Effector CD8-positive, alpha-beta T cell (primary cell): ENCODE data around the gene SLC25A19.

ENCODE experiments used
- DNase-seq: peaks from one replicate; lab custom pipeline; 2025; lab: John Stamatoyannopoulos, UW

SLC25A19 gene

DNA sequence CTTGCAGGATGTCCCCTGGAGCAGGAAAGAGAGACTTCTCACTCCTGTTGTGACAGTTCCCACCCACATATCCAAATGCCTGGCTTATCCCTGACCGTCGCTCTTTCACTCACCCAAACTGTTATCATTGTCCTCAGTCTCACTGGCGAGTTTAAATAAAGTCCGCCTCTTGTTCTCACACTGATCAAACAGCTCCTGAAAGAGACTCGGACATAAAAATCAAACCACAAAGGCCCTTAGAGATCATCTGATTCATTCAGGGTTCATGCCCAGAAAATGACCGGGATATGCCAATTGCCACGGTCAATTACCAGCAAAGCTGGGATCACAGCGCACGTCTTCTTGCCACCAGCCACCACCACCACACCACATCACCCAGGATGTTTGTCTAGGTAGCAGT, 47.7 kb downstream of the SLC25A19 start:
- DNase-seq = no peak

- no peak for DNase-seq
Measured at GRCh38 chr17:75241143-75241430, 48.1 kb downstream of the SLC25A19 start.

GRCh38 chr17:75240394-75241142, 48.7 kb downstream of the SLC25A19 start:
- DNase-seq = peak; percentile 1

DNA sequence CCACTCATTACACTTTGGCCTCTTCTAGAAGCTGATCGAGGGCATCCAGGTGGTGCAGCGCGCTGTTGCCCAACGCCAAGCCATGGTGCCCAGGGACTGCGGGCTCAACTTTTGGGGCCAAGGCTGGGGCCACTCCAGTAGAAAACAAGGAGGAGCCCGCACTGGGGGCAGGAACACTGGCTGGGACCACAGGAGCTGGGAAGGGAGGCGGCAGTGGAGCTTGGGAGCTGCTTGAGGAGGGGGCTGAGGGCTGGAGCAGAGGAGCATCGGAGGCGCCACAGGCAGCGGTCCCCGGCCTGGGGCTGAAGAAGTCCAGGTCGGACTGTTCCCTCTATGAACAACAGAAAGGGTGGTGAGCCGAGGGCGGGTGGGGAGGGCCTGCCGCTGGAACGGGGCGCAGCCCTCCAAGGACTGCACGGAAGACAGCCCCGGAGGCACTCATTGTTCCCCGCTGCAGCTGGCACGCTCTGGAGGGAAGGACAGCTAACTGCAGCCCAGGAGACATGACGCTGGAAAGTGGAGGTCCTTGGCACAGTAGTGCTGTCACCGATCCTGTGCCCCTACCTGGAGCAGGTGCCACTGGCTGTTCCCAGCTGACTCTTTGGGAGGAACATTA, 49.3 kb downstream of the SLC25A19 start:
- DNase-seq = no peak

- DNase-seq = no peak
Measured at GRCh38 chr17:75239214-75239613, 50.0 kb downstream of the SLC25A19 start.

GRCh38 chr17:75238684-75239191, 50.5 kb downstream of the SLC25A19 start:
- DNase-seq = peak; percentile 27

DNA sequence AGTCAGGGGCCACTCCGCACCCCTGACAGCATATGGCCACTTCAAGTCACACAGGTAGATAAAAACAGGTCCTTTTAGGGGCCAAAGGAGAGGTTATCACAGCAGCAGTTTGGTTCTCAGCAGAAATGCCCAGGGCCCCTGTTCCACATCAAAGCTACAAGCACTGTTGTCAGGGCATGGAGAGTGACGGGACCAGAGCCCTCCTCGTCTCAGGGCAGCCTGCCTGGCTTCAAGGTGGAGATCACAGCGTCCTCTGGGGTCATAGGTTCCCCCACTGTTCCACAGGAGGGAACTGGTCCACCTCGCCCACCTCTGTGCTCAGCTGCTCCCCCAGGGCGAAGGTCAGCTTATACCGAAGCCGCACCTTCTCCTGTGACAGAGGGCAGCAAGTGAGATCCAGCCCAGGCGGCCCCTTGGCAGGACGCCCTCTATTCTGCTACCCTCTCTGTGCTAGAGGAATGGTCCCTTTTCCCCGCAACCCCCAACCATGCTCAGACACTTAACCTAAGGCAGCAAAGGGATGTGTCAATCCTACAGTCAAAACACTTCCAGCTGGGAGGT, 51.1 kb downstream of the SLC25A19 start:
- DNase-seq = no peak

GRCh38 chr17:75237100-75238014, 51.9 kb downstream of the SLC25A19 start:
- no peak for DNase-seq

DNA sequence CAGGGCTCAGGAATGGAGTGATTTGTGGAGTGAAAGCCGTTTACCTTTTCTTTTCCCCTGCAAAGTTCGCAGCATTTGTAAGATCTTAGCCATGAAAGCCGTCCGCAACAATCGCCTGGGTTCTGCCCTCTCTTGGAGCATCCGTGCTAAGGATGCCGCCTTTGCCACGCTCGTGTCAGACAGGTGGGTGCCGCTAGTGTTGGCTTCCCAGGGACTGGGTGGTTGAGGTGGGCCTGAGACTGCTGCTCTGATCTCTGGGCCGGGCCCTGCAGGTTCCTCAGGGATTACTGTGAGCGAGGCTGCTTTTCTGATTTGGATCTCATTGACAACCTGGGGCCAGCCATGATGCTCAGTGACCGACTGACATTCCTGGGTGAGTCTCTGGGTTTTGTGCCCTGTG, 56.4 kb downstream of the SLC25A19 start:
- no peak for DNase-seq

- no peak for DNase-seq
Measured at GRCh38 chr17:75231741-75232464, 57.3 kb downstream of the SLC25A19 start.

DNA sequence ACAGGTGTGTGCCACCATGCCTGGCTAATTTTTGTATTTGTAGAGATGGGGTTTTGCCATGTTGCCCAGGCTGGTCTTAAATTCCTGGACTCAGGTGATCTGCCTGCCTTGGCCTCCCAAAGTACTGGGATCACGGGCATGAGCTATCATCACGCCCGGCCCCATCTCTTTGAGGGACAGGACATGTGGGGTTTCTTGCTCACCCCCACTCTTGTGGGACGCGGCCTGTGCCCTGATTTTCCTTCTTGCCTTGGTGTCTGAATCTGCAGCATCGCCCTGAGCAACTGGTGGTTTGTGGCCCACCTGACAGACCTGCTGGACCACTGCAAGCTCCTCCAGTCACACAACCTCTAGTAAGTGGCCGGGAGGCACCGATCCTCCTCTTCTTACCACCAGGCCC, 58.2 kb downstream of the SLC25A19 start:
- no peak for DNase-seq

DNA sequence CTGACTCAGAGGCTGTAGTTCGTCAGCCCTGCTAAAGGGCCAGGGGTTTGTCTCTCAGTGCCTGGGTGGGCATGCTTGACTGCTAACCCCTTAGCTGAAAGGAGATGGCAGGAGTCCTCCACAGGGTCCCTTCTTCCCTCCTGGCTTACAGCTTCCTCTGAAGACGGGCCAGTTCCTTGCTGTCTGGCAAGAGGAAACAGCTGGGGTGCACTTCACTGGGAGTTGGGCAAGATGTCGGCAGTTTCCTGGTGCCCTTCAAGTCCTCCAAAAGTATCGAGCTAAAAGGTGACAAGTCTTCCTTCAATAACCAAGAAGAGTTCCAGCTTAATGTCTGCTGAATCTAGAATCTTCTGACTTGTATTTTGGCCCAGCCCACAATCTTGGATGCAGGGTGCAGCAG, 60.4 kb downstream of the SLC25A19 start:
- no peak for DNase-seq

DNA sequence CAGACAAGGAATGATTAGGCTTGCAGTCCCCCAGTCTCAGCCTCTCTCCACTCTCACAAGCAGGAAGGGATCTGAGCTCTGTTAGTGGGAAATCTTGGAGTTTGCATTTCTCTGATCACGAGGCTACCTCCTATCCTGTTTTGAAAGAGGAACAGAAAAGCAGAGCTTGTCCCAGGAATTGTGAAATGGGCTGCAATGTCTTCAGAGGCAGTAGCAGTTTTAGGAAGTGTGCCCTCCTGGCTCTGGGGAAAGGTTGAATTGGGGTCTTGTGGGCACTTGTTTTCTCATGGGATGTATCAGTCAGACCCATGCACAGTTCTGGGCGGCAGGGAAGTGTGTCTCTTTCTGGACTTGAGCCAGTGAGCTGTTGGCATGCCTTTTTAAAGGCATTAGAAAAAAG, 60.9 kb downstream of the SLC25A19 start:
- DNase-seq = no peak

DNA sequence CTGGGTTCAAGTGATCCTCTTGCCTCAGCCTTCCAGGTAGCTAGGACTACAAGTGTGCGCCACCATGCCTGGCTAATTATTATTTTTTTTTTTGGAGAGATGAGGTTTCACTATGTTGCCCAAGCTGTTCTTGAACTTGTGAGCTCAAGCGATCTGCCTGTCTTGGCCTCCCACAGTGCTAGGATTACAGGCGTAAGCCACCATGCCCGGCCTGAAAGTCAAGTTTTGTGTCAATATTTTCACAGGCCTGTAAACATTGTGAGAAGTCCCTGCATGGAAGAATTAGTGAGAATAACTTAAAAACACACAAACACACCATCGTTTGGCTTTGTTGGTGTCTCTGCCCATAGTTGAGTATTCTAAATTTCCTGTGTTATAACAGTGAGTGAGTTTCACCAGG, 61.5 kb downstream of the SLC25A19 start:
- no peak for DNase-seq

GRCh38 chr17:75225016-75225415, 64.2 kb downstream of the SLC25A19 start:
- DNase-seq = no peak
